Subcutaneous abdominal adipose tissue (tissue), 5 donors: ENCODE measurements around the gene SCT.
A peak's percentile ranks its signal among the peaks of the same experiment; 100 is the strongest.

Experiments
- H3K27ac ChIP-seq: one replicate; pipeline ENCODE4 v1.7.0; 2013; ENCODE audit warnings: low read depth, mild to moderate bottlenecking, inconsistent platforms, low read length, moderate library complexity
- H3K27me3 ChIP-seq, 5 donors: one replicate each; pipeline ENCODE4 v1.7.0; 2013; ENCODE audit warnings: low read length in 5 of 5, inconsistent platforms in 1 of 5; ENCODE audit not compliant: control insufficient read depth in 5 of 5, insufficient read depth in 4 of 5
- H3K36me3 ChIP-seq, 5 donors: one replicate each; pipeline ENCODE4 v1.7.0; 2013; ENCODE audit warnings: low read length in 5 of 5; ENCODE audit not compliant: control insufficient read depth in 5 of 5, insufficient read depth in 5 of 5
- H3K4me1 ChIP-seq, 5 donors: one replicate each; pipeline ENCODE4 v1.7.0; 2013; ENCODE audit warnings: low read length in 5 of 5, mild to moderate bottlenecking in 3 of 5, moderate library complexity in 1 of 5; ENCODE audit not compliant: control insufficient read depth in 5 of 5, insufficient read depth in 5 of 5
- H3K4me3 ChIP-seq, 5 donors: one replicate each; pipeline ENCODE4 v1.7.0; 2013; ENCODE audit warnings: low read length in 5 of 5, low read depth in 1 of 5
- H3K9ac ChIP-seq, 5 donors: one replicate each; pipeline ENCODE4 v1.7.0; 2013; ENCODE audit warnings: low read length in 5 of 5, mild to moderate bottlenecking in 4 of 5, moderate library complexity in 3 of 5
- H3K9me3 ChIP-seq, 5 donors: one replicate each; pipeline ENCODE4 v1.7.0; 2013; ENCODE audit warnings: low read length in 5 of 5; ENCODE audit not compliant: control insufficient read depth in 5 of 5
- donor health status: healthy.
- donor health status: healthy.
- donor health status: healthy.
- donor health status: healthy.
- donor health status: healthy.

Gene SCT

DNA sequence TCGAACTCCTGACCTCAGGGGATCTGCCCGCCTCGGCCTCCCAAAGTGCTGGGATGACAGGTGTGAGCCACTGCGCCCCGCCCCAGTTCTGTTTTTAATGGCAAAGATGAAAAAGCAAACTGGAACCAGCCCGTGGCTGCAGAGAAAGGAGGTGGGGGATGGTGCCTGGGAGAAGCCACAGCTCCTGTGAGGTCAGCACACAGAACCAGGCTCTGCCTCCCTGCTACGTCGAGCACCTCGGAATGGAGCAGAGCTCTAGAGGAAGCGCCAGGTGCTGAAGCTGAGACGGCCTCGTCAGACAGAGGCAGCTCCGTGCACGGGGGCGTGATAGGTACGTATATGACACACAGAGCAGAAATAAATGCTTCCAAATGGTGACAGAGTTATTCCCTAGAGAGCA is 18.6 kb upstream of the SCT start:
- H3K9me3 ChIP-seq, result no peaks in the 10 kb centered on the region
- H3K27me3 ChIP-seq, result no peaks in the 10 kb centered on the region
- H3K4me1 ChIP-seq, result peaks cover 0 to 10% (median 0%) of the 10 kb centered on the region in 5 donors
- no peak overlapping the region for H3K27ac ChIP-seq
- peaks cover 0 to 32% (median 23%) of the 10 kb centered on the region in 5 donors for H3K36me3 ChIP-seq
- no peak overlapping the region for H3K4me3 ChIP-seq
- no peak overlapping the region for H3K9ac ChIP-seq

DNA sequence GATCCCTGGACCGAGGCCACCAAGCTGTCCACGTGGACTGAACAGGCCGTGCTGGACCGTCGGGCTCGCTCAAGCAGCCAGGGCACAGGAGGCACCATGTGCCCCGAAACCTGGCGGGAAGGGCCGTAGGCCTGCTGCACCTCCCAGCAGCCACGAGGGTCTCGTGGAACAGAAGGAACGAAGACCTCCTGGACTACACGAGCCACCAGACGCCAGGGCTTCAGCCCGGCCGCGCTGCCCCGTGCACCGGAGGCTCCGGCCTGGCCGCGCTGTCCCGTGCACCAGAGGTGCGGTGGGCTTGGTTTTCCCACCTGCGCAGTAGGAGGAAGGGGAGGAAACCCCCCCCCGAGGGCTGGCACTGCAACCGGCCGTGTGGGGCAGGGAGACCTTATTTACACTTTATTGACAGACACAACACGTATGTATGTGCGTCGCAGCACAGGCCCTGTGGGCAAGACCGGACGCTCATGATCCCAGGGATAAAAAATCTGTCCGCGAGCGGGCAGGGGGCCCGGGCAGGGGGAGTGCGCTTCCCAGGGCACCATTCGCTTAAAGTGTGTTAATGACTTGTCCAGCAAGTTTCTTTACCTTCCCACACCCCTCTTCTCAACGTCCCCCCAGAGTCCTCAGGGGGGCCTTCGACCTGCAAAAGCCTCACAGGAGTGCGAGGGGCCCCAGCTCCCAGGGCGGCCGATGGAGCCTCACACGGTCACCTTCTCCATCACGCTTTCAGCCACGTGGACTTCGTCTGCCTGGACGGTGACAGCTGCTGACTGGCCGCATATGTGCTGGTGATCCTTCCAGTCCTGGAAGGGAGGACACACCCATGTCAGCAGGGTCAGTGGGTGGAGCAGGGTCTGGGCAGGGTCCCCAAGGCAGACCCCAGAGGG is 17.1 kb upstream of the SCT start:
- Histone ChIP-seq H3K9ac (no peak overlapping the region), H3K4me3 (no peak overlapping the region), H3K27ac (no peak overlapping the region), H3K4me1 (peaks cover 0 to 17% (median 5%) of the 10 kb centered on the region in 5 donors), H3K27me3 (peaks cover 0 to 6% (median 2%) of the 10 kb centered on the region in 5 donors), H3K36me3 (peaks cover 0 to 31% (median 22%) of the 10 kb centered on the region in 5 donors), H3K9me3 (no peaks in the 10 kb centered on the region)

DNA sequence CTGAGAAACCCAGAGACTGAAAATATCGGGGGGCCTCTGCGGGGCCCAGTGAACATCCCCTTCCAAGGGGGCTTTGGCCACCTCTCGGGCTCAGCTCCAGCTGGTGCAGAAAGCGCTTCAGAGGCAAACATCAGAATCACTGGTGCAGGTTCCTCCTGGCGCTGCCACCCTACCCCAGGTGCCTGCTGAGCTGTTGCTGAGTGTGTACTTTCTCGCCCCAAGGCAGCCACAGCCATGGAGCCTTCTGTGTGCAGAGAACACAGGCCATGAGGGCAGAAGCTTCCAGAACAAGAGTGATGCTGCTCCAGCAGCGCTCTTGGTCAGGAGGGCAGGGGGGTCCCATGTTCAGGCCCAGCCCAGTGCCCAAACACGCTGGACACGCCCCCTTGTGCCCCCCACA is 16.4 kb upstream of the SCT start:
- peaks cover 0 to 12% (median 9%) of the 10 kb centered on the region in 5 donors for H3K27me3 ChIP-seq
- peaks cover 0 to 22% (median 9%) of the 10 kb centered on the region in 5 donors for H3K4me1 ChIP-seq
- no peak overlapping the region for H3K4me3 ChIP-seq
- H3K36me3 ChIP-seq, result peaks cover 0 to 31% (median 22%) of the 10 kb centered on the region in 5 donors
- H3K27ac ChIP-seq, result no peak overlapping the region
- H3K9me3 ChIP-seq, result no peaks in the 10 kb centered on the region
- H3K9ac ChIP-seq, result no peak overlapping the region

GRCh38 chr11:641806-642370 is 14.9 kb upstream of the SCT start:
- Histone ChIP-seq H3K4me3 (no peak overlapping the region), H3K9ac (no peak overlapping the region), H3K9me3 (no peaks in the 10 kb centered on the region), H3K36me3 (peaks cover 0 to 31% (median 21%) of the 10 kb centered on the region in 5 donors), H3K27ac (no peak overlapping the region), H3K27me3 (peaks cover 11 to 23% (median 20%) of the 10 kb centered on the region in 5 donors), H3K4me1 (peaks cover 0 to 29% (median 17%) of the 10 kb centered on the region in 5 donors)

- H3K4me3 ChIP-seq, result no peak overlapping the region
- peaks cover 0 to 28% (median 20%) of the 10 kb centered on the region in 5 donors for H3K36me3 ChIP-seq
- H3K4me1 ChIP-seq, result peaks cover 0 to 35% (median 20%) of the 10 kb centered on the region in 5 donors
- peaks cover 11 to 31% (median 24%) of the 10 kb centered on the region in 5 donors for H3K27me3 ChIP-seq
- H3K27ac ChIP-seq, result no peak overlapping the region
- no peaks in the 10 kb centered on the region for H3K9me3 ChIP-seq
- H3K9ac ChIP-seq, result no peak overlapping the region
Measured at GRCh38 chr11:640021-640706, 13.2 kb upstream of the SCT start.

DNA sequence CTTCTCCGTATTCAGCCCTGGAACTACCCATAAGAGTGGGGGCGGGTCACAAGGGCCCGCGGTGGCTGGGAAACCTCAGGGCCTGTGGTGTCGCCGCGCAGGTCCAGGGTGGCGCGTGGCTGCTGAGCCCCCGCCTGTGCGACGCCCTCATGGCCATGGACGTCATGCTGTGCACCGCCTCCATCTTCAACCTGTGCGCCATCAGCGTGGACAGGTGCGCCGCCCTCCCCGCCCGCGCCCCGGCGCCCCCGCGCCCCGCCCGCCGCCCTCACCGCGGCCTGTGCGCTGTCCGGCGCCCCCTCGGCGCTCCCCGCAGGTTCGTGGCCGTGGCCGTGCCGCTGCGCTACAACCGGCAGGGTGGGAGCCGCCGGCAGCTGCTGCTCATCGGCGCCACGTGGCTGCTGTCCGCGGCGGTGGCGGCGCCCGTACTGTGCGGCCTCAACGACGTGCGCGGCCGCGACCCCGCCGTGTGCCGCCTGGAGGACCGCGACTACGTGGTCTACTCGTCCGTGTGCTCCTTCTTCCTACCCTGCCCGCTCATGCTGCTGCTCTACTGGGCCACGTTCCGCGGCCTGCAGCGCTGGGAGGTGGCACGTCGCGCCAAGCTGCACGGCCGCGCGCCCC is 12.5 kb upstream of the SCT start:
- Histone ChIP-seq H3K4me1 (peaks cover 0 to 35% (median 20%) of the 10 kb centered on the region in 5 donors), H3K27ac (no peak overlapping the region), H3K27me3 (peaks cover 11 to 31% (median 24%) of the 10 kb centered on the region in 5 donors), H3K36me3 (peaks cover 0 to 26% (median 20%) of the 10 kb centered on the region in 5 donors), H3K9ac (no peak overlapping the region), H3K9me3 (no peaks in the 10 kb centered on the region), H3K4me3 (no peak overlapping the region)

DNA sequence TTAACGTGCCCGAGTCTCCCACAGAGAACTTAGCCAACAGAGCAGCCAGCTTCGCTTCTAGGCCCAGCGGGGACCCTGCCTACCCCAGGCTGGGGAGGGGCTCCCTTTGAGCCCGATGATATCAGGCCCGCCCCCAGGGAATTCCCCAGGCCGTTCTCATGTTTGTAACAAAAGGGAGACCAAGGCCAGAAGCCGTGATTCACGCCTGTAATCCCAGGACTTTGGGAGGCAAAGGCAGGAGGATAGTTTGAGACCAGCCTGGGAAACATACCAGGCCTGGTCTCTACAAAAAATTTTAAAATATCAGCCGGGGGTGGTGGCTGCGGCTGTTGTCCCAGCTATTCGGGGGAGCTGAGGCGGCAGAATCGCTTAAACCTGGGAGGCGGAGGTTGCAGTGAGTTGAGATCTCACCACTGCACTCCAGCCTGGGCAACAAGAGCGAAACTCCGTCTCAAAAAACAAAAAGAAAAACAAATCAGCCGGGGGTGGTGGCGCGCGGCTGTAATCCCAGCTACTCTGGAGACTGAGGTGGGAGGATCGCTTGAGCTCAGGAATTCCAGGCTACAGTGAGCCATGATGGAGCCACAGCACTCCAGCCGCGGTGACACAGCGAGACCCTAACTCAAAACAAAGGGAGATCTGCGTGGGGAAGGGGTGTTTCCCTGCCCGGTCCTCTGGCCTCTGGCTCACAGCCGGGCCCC is 11.8 kb upstream of the SCT start:
- Histone ChIP-seq H3K27me3 (peaks cover 11 to 31% (median 24%) of the 10 kb centered on the region in 5 donors), H3K9ac (no peak overlapping the region), H3K4me3 (no peak overlapping the region)

DNA sequence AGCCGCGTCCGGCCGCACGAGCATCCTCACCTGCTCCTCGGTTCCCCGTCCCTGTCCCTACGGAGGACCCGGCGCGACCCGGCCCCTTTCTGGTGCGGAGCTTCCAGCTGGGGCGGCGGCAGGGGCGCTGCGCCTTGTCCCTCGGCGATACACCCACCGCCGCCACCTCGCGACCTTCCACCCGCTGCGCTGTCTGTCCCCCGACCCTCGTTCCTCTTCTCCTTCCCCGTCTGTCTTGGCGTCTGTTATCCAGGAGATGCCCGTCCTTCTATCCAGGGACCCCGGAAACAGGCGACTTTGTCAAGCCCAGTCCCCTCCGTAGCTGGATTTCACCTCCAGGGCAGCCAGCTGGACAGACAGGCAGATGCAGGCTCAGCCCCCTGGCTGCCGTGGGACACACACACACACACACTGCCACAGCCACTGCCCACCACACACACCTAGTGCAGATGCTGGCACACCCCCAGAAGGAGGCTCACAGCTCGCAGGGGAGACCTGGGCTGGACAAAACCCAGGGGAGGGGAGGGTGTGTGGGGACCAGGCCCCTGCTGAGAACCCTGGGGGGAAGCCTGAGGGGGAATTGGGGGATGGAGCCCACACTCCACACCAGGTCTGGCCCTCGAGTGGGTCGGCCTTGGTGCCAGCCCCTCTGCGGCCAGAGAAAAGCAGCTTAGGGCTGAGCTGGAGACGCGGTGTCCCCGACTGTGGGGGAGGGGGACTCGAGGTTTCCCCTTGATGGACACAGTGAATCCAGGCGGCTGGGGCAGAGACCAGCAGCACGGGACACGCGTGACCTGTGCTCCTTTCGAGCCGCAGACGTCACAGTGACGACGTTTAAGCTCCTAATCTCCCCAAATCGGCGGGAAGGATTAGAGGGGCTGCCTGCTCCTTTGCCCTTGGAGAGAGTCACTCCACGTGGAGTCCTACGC is 10.9 kb upstream of the SCT start:
- H3K4me3 ChIP-seq, result peak overlapping the region in 2 of 5 donors; percentile 22 to 44
- peaks cover 0 to 35% (median 20%) of the 10 kb centered on the region in 5 donors for H3K4me1 ChIP-seq
- H3K9me3 ChIP-seq, result no peaks in the 10 kb centered on the region
- no peak overlapping the region for H3K27ac ChIP-seq
- no peak overlapping the region for H3K9ac ChIP-seq
- H3K27me3 ChIP-seq, result peaks cover 11 to 31% (median 24%) of the 10 kb centered on the region in 5 donors
- H3K36me3 ChIP-seq, result peaks cover 0 to 13% (median 8%) of the 10 kb centered on the region in 5 donors

More for the DNA sequence above, 11.8 kb upstream of the SCT start:
- Histone ChIP-seq H3K27ac (no peak overlapping the region), H3K4me1 (peaks cover 0 to 35% (median 20%) of the 10 kb centered on the region in 5 donors), H3K9me3 (no peaks in the 10 kb centered on the region), H3K36me3 (peaks cover 0 to 19% (median 13%) of the 10 kb centered on the region in 5 donors)
